Measurements from ENCODE around the gene IFT25.
"Not testable (repeated sequence)": the region's sequence is repeated elsewhere in the genome, so short reads cannot be mapped to it uniquely, and the experiment has no call there.

The IFT25 gene

GRCh38 chr1:53945433-53946251 lies at the start of gene IFT25:
TSS of gene IFT25 (minus strand) at chr1:53945699. CDS start at chr1:53940082, 5,617 bp downstream.
- peak; percentile 100 for DNase-seq

GRCh38 chr1:53994516-53994915 lies 49.0 kb upstream of the IFT25 start:
- not testable (repeated sequence) for DNase-seq

DNA sequence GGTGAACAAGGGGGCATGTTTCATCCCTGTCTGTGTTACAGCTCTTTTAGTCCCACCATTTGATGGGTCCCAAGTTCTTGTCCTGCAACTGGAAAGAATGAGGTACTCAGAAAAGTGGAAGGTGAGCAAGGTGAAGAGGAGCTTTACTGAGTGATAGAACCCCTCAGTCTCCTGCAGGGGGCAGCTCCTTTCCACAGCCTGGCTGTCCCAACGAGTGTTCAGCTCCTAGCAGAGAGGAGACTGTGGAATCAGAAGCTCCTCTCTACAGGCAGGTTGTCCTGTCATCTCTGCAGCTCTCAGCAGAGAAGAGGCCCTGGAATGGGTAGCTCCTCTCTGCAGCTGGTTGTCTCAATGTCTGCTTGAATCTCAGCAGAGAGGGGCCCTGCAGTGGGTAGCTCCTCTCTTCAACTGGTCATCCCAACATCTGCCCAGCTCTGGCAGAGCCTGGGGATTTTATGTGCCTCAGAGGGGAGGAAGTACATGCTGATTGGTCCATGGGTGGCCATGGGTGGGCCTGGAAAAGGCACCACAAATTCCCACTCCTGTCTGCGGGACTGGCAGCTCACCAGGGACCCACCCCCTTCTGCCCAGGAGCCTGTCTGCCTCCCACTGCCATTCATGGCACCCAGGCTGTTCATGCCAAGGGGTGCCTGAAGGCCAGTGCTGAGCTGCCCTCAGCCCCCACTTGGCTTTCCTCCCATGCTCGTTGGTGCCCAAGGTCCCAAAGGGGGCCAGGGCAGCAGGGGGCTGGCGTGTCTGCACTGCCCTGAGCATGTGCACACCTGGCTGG lies 46.8 kb upstream of the IFT25 start:
- no peak for DNase-seq

GRCh38 chr1:53987880-53988279 lies 42.4 kb upstream of the IFT25 start:
- no peak for DNase-seq

- DNase-seq: no peak
Observed at GRCh38 chr1:53986458-53986857, 41.0 kb upstream of the IFT25 start.

- no peak for DNase-seq
Observed at GRCh38 chr1:53984726-53985125, 39.2 kb upstream of the IFT25 start.

GRCh38 chr1:53982763-53983104 lies 37.2 kb upstream of the IFT25 start:
- no peak for DNase-seq

GRCh38 chr1:53982034-53982762 lies 36.7 kb upstream of the IFT25 start:
- DNase-seq: no peak

DNA sequence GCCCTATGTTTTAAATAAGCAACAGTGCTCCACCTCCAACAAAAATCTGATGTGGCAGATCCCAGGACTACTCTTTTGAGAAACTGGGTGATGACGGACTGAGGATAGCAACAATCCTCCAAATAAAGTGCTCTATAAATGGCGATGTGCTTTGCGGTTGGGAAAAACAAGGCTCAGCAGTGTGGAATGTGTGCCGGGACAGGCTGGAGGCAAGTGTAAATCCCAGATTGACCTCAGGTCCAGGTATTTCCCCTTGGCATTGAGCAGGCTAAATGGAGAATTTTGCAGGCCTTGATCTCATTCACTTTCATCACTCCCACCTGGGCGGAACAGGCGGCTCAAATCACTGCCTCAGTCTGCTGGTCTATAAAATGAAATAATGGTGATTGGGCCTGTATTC lies 35.7 kb upstream of the IFT25 start:
- DNase-seq: no peak

DNA sequence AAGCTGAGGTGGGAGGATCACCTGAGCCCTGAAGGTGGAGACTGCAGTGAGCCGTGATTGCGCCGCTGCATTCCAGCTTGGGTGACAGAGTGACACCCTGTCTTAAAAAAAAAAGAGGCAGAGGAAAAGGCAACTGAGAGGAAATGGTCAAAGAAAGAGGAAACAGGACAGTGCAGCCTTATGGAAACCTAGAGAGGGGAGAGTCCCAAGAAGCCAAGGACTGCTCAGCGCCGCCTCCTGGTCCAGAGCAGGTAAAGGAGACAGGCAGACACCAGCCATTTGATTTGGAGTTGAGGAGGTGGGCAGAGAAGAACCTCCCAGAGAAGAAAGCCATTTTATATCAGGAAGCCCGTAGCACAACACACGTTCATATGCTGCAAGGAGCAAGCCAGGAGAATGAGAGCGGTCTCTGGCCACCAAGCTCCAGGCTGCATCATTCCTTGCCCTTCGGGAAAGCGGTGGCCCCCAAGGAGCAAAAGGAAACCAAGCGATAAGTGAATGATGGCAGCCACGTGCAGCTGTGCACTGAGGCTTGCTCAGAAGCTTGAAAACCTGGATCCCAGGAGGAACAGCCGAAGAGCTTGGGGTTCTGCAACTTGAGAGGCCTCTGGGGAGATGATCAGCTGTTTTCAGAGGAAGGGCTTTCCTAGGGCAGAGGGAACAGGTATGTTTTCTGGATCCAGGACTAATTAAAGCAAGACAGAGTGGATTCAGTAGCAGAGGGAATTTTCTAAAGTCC lies 34.4 kb upstream of the IFT25 start:
- DNase-seq: no peak

GRCh38 chr1:53975861-53976260 lies 30.4 kb upstream of the IFT25 start:
- no peak for DNase-seq

DNA sequence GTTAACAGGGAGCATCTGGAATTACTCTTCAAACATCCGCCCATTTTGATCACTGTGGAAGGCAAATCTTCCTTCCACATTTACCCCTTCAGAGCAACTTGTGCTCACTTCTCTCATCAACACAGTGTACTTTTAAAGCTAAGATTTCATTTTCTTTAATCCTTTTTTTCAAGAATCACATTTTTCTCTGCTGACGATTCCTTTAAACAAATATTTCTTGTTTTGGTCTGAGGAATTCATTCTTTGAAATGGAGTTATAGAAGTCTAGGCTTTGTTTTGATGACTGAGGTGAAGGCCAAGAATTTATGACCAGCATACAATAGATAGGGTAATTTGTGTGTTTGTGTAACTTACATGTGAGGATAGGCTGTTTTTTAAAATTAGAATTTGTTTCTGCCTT lies 26.2 kb upstream of the IFT25 start:
- no peak for DNase-seq

- DNase-seq: not testable (repeated sequence)
Observed at GRCh38 chr1:53969323-53969722, 23.8 kb upstream of the IFT25 start.

- DNase-seq: no peak
Observed at GRCh38 chr1:53968125-53968513, 22.6 kb upstream of the IFT25 start.

- DNase-seq: no peak
Observed at GRCh38 chr1:53967409-53968124, 22.1 kb upstream of the IFT25 start.

DNA sequence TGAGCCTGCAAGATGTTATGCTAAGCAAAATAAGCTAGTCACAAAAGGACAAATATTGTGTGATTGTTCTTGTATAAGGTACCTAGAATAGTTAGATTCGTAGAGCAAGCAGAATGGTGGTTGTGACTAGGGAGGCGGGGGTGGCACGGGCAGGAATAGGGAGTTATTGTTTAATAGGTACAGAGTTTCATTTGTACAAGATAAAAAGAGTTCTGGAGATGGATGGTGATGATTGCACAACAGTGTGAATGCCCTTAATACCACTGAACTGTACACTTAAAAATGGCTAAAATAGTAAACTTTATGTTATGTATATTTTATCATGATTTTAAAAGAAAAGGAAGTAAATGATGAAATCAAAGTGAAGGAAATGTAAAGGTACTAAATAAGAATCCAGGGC lies 21.3 kb upstream of the IFT25 start:
- no peak for DNase-seq

DNA sequence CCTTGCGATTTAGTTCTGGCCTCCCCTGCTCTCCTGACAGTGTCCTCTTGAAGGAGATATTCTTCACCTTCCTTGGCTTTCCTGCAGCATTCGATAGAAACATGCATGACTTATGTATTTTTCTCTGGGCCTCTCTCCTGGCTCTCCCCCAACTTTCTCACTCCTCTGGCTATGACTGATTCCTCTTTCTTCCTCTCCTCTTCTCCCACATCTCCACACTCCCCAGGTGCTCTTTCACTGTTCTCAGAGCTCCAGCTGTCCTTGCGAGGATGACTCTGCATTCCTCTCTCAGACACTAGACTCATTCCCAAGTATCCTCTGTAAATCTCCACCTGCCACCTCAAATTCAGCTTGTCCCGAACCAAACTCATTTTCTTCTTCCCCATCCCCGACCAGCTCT lies 18.6 kb upstream of the IFT25 start:
- no peak for DNase-seq

DNA sequence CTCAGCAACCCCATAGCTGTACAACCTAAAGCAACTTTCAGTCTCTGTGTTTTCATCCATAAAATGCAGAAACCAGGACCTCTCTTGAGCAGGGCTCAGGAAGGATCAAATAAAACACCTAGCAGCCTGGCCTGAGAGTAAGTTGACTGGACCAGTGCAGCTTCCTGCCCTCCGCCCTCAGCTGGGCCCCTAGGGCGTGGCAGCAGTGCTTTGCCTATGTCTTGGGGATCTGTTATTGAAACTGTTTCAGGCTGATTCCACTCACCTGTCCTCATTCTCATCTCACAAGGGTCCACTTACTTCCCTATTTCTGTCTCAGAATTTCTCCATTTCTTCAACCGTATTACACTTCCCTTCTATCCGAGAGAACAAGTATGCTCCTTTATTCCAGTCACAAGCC lies 18.0 kb upstream of the IFT25 start:
- DNase-seq: no peak

DNA sequence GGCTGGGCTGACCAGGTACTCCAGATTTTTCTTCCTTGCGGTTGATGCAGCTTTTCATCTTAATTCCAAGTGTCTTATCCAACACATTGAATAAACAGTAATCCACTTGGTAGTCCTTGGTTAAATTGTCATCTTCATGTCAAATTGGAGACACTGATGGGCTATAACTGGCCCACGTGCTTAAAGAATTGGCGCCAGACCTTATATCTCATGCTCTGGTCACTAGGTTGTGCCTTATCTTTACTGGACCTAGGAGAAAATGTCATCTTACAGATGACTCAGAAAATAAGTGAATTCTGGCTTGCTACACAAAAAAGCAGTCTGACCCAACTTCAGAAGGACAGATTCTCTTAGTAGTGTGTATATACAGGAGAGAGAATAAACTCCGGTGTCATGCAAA lies 16.9 kb upstream of the IFT25 start:
- DNase-seq: no peak

- DNase-seq: no peak
Observed at GRCh38 chr1:53959664-53960250, 14.3 kb upstream of the IFT25 start.

DNA sequence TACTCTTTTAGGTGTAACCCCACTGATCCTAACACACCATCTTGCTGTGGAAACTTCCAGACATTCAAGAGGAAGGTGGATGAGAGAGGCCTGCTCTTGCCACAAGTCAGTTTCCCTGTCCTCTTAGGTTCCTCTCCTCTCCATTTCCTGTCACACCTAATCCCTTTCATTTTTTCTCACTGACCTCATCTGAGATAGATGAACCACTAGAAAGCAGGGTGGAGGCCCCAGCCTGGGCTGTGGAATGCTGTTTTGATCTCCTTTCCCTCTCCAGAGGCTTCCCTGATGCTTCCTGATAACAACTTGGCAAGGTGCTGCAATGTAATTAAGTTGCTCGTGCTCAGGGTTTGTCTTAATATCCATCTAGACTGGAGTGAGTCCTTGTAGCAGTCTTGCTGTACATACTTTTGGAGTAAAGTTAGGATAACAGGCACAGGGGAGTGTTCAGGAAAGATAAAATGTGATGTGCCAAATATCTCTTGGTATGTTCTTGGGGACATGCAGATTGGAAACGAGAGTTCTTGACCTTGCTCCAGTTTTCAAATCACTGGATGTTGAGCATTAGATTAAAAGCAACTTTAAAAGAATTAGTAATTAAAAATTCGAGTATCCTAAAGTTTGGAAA lies 11.8 kb upstream of the IFT25 start:
- DNase-seq: no peak

All from cortex of kidney (tissue), 1 donor.